GM18867 (cell line): ENCODE data around the gene BIRC2.
A peak's percentile ranks its signal among the peaks of the same experiment; 100 is the strongest.
"Not testable (repeated sequence)": the region's sequence is repeated elsewhere in the genome, so short reads cannot be mapped to it uniquely, and the experiment has no call there.

Experiments used
- ATAC-seq: cut with Tn5 transposase; IDR thresholded peaks from one replicate; pipeline ENCODE4 v1.9.1; 2021; ENCODE audit warnings: mild to moderate bottlenecking, moderate library complexity; ENCODE audit not compliant: unreplicated experiment

The BIRC2 gene

GRCh38 chr11:102346748-102347461 lies at the start of gene BIRC2:
Gene BIRC2, plus strand, starts transcription at chr11:102347214. Its CDS starts 2,641 bp downstream, at chr11:102349855.
- peak; percentile 92 for ATAC-seq

GRCh38 chr11:102300837-102301236 lies 46.2 kb upstream of the BIRC2 start:
- not testable (repeated sequence) for ATAC-seq

GRCh38 chr11:102302241-102302640 lies 44.8 kb upstream of the BIRC2 start:
- ATAC-seq, result no peak

GRCh38 chr11:102304686-102305085 lies 42.3 kb upstream of the BIRC2 start:
- no peak for ATAC-seq

GRCh38 chr11:102305352-102306047 lies 41.5 kb upstream of the BIRC2 start:
- ATAC-seq, result no peak

GRCh38 chr11:102306048-102306597 lies 40.9 kb upstream of the BIRC2 start:
- no peak for ATAC-seq

GRCh38 chr11:102306817-102307726 lies 39.9 kb upstream of the BIRC2 start:
- no peak for ATAC-seq

GRCh38 chr11:102307727-102308038 lies 39.3 kb upstream of the BIRC2 start:
- ATAC-seq, result no peak

- no peak for ATAC-seq
These were observed 37.1 kb upstream of the BIRC2 start for GRCh38 chr11:102309621-102310541.

GRCh38 chr11:102312667-102313066 lies 34.3 kb upstream of the BIRC2 start:
- no peak for ATAC-seq

GRCh38 chr11:102313238-102313940 lies 33.6 kb upstream of the BIRC2 start:
- no peak for ATAC-seq

GRCh38 chr11:102314784-102315183 lies 32.2 kb upstream of the BIRC2 start:
- no peak for ATAC-seq

- no peak for ATAC-seq
These were observed 30.6 kb upstream of the BIRC2 start for GRCh38 chr11:102316346-102316904.

GRCh38 chr11:102317099-102317767 lies 29.8 kb upstream of the BIRC2 start, which contains the start of gene BIRC3:
Gene BIRC3, plus strand, starts transcription at chr11:102317484. Its CDS starts 7,026 bp downstream, at chr11:102324510.
- peak; percentile 85 for ATAC-seq

- ATAC-seq, result no peak
These were observed 29.3 kb upstream of the BIRC2 start for GRCh38 chr11:102317768-102318103.

GRCh38 chr11:102318469-102318868 lies 28.5 kb upstream of the BIRC2 start:
- peak; percentile 18 for ATAC-seq

GRCh38 chr11:102319544-102319943 lies 27.5 kb upstream of the BIRC2 start:
- no peak for ATAC-seq

GRCh38 chr11:102320188-102320587 lies 26.8 kb upstream of the BIRC2 start:
- ATAC-seq, result no peak

- ATAC-seq, result no peak
These were observed 26.3 kb upstream of the BIRC2 start for GRCh38 chr11:102320679-102321078.
